Mesenteric fat pad (tissue), 1 donor: Measurements from ENCODE around the gene FAM217B. TPM values are rescaled to one million over a fixed set of nuclear protein-coding genes. Genes with fewer than 3 reads are reported as not detected.
"Not testable (repeated sequence)": the region's sequence is repeated elsewhere in the genome, so short reads cannot be mapped to it uniquely, and the experiment has no call there.

Experiments
- DNase-seq: peaks from one replicate; pipeline ENCODE4 v3.0.0-alpha.2; 2020; ENCODE audit warnings: low spot score
- total RNA-seq: library from RNA; stranded (reverse); fragmentation: NEBNext Ultra II Directional; extraction: Animal tissue kit (Norgen Biotek cat#: 25700); gene quantifications from one replicate; pipeline ENCODE4 v1.2.1, GENCODE V29; 2021
- donor health status: DM: yes; HTN: yes; CAD: no.

The FAM217B gene
- total RNA-seq, 1 donor from 2014 or later = 11.5 TPM

DNA sequence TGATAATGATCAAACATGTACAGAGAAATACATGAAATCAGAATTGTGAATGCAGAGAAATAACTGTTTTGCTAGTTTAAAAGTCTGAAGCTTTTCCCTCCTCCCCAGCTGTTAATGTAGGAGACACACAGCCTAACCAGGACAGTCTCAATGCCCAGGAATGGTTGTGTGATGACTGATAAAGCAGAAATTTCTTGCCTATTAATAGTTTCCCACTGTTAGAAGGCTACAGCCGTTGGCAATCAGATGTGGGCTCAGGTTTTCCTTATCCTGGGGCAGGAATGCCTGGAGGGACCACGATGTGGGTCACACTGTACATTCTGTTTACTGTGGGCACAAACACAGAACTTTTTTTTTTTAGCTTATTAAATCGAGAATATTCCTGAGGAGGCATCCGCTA is 2.0 kb upstream of the FAM217B start:
- no peak for DNase-seq

DNA sequence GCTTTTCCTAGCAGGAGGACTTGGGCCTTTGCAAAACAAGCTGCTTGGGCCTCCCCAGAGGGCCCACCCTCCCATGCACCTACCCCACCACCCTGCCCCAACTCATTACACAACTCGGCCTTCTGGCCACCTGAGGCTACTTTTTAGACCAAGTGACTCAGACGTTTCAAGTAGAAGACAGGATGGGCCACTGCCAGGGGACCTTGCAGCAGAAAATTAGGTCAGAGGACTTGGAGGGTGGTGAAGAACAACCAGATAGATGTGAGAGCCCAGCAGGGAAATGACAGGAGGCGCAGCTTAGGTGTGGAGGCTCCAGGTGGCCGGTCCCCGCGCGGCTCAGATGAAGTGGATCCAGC is 1.5 kb upstream of the FAM217B start:
- DNase-seq = no peak

DNA sequence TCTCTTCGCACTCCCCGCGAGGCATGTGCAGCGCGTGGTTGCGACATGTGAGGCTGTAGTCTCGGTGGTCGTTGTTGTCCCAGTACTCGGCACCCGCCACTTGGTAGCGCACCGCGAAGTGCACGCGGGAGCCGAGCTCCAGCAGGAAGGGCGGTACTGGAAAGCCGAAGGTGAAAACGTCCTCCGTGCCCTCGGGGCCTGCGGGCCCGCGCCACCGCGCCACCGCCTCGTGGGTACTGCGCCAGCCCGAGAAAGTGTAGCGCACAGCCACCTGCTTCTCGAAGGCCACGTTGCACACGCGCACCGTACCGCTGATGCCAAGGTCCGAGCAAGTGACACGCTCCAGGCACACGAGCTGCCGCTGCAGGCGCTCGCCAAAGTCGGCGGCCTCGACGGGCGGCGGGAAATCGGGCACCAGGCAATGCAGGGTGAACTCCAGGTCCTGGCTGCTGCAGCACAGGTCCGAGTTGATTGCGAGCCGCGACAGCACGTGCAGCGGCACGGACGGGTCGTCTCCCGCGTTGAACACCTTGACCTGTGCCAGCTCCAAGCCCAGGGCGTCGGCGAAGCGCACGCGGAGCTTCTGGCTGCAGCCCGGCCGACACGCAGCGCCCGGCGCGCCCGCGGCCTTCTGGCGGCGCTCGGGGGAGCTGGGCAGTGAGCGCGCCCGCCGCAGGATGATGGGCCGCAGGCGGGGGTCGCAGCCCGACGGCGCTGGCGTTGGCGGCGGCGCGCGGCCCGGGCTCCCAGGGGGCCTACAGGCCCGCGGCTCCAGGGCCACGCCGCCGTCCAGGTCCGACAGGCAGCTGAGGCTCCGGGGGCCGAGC is 924 bp upstream of the FAM217B start:
- DNase-seq = no peak

DNA sequence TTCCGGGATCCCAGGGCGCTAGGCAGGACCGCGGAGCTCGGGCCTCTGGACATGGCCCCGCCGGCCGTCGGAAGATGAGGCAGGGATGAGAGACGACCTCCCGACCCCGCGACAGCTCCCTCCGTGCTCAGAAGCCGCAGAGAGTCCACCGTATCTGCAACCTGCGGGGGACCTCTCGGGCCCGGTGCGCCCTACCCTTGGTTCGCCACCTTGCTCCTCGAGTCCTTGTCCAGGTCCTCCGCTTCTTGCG is 385 bp upstream of the FAM217B start:
- no peak for DNase-seq

DNA sequence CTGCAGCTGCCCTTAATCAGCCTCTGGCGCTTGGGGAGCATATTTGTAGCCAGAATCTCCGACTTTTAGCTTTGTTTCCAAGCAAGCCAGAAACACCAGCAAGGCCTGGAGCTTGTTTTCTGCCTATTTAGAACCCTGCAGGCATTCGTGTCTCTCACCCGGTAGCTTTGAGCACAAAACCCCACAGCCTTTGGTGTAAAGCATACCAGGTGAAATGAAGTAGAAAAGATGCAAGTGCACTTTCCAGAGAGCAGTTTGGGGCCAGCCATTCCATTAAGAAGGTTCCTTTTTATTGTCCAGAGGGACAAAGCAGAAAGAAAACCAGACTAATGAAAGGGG is 736 bp downstream of the FAM217B start:
- DNase-seq = no peak

DNA sequence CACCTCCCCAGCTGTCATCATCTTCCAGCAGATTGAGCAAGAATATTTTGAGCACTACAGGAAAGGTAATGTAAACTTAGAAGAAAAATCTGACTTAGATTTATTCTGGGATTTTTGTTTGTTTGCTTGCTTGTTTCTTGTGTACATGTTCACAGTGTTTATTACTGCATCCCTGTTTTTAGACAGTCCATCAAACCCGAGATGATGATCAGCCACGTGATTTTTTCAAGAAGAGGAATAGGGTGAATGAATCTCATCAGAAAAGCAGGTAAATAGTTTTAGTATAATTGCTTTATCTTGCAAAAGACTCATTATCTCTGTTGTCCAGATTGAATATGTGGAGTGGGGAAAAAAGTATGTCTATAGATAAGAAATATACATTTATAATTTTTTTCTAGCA is 2.1 kb downstream of the FAM217B start:
- no peak for DNase-seq

DNA sequence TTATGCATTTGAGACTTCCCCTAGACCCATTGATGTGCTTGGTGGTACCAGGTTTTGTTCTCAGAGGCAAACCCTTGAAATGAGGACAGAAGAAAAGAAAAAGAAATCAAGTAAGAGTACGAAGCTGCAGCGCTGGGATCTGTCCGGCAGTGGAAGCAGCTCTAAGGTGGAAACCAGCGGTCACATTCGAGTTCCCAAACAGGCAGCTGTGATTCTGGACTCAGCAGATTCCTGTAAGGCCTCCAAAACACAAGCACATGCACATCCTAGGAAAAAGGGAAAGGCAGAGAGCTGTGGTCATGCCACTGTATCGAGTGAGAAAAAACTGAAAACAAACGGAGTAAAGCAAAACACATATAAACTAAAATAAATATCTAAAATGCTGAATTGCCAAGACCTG is 4.5 kb downstream of the FAM217B start:
- no peak for DNase-seq

DNA sequence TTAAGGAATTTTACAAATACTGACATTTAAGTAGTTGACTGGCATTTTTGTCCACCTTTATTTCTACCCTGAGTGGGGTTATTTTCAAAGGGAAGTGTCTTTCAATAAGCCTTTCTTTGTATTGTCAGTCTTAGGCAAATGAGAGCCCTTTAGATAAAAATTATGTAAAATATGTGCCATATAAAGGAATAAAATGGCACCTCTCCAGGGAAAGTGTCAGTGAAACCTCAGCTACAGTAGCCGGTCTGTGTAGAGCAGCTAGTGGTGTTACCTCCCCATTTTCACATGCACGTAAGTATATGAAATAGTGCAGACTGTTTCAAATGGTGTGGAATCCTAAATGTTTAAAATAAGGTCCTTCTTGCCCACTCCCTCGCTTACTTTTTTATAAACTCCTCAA is 5.0 kb downstream of the FAM217B start:
- DNase-seq = no peak

DNA sequence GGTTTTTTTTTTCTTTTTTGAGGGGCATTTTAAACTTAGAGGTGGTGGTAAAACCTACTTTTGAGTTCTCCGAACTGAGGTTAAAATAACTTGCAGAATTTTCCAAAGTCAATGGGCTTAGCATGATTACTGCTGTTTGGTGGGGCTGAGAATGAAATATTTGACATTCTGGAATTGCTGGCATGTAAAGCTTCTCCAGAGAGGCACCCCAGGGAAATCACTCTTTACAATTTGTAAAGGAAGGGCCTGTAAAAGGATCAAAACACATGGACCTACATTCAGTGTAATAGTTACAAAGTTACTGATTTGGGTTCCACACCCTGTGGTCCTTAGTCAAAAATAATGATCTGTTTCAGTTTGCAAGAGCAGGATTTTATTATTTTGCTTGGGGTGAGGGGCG is 5.5 kb downstream of the FAM217B start:
- no peak for DNase-seq

DNA sequence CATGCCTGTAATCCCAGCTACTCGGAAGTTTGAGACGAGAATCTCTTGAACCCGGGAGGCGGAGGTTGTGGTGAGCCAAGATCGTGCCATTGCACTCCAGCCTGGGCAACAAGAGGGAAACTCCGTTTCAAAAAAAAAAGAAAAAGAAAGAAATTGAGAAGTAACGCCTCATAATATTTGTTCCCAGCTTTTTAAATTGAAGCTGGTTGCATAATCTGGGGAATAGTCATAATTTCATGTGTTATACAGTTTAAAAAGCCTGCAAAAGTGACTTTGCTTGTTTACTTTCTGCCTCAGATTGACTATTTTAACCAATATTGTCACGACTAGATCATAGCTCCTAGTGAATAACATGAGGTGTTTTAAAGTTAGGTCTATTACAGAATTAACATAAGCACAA is 7.2 kb downstream of the FAM217B start:
- DNase-seq = no peak

DNA sequence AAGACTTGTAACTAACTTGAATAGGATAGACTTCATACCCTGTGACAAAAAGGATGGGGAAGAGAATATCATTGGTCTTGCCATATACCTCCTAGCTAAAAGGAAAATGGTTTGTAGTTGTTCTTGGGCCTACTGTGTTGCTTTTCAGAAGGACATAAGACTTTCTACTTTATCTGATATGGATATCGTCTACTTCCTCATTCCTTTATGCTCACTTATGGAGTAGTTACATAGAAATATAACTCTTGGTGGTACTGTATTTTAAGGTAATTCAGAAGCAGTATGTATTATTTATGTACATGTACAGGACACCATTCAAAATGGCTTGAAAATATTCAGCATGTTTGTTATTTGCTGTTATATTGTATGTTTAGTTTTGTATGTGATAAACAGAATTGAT is 8.0 kb downstream of the FAM217B start:
- DNase-seq = no peak

DNA sequence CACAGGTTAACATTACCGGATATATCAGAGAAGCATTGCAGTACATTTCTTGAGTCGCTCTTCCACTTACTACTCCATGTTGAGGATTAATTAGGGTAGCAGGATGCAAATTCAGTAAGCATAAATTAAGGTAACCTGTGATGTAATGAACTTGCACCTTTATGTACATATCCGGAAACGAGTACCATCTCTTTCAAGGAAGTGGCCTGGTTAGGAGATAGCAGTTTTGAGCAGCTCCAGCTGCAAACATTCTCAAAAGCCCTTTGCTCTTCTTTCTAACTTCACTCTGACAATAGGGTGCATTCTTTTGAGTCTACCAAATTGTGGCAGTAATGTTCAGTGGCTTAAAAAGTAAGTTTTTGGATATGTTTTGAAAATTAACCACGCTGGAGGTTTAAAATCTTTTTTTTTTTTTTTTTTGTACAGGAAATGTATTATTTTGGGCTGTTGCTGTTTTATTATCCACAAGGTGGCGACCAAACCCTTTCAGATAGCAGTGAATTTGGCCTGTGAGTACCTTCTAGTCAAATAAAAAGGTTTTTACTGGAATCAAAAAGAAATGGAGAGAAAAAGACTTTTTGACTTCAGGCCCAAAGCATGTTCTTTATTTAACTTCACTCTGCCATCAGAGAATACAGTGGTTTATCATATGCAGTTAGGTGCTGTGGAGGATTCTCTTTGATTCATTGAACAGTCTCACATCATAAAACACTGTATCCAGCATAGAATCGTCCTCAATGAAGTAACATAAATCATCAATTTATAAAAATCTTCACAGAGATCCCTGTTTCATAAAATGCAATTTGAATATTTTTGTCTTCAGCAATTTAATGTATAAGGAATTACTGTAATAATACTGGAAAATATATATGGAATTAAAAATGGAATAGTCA is 8.9 kb downstream of the FAM217B start:
- no peak for DNase-seq

DNA sequence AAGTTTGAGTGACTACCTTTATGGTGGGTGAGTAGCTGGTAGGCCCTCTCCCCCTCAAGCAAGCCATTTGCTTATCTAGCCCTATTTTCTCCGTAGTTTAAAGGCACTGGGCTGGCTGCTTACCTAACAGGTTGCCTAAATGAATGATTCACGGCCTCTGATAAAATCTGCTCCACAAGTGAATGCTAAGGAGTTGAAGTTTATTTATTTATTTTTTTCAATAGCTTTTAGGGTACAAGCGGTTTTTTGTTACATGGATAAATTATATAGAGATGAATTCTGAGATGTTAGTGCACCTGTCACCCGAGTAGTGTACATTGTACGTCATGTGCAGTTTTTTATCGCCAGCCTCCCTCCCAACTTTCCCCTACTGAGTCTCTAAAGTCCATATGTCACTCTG is 9.7 kb downstream of the FAM217B start:
- no peak for DNase-seq

DNA sequence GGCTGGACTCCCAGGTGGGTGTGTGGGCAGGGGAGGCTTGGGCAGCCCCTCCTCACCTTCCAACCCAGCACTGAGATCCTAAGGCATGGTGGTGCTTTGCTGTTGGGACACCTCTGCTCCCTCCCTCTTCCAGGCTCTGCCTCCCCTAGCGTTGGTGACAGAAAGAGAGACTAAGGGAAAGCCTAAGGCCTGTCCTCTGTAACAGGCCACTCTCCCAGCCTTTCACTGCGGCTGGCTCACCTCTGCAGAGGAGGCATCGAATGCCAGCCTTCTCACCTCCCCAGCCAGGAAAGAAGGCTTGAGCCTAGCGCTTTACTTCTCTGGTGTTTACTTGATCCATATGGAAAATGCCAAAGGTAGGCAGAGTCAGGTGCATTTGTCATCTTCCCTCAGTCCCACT is 14.5 kb downstream of the FAM217B start:
- no peak for DNase-seq

DNA sequence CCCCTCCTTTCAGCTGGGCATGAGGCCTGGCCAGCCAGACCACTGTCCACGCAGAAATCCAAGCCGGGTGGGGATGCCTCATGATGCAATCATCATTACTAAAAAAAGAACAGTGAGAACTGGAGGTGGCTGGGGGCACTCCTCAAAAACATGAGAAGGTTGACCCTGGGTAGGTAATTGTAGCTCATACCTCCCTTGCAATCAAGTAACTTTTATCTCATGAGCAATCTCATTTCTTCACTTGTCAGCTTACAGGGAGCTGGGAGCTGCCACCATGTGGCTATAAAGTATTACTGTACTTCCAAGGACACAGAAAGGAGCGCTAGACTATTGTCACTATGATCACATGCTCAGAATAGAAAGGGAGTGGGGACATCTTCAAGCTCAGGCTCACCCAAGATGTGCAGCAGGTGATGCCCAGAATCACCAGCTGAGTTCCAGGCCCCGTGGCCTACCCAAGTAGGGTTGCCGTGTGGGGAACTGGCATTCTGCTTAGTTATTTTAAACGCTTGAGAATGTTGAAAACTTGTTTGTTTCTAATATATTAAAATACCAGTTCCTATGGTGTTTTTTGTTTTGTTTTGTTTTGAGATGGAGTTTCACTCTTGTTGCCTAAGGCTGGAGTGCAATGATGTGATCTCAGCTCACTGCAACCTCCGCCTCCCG is 15.1 kb downstream of the FAM217B start:
- no peak for DNase-seq

DNA sequence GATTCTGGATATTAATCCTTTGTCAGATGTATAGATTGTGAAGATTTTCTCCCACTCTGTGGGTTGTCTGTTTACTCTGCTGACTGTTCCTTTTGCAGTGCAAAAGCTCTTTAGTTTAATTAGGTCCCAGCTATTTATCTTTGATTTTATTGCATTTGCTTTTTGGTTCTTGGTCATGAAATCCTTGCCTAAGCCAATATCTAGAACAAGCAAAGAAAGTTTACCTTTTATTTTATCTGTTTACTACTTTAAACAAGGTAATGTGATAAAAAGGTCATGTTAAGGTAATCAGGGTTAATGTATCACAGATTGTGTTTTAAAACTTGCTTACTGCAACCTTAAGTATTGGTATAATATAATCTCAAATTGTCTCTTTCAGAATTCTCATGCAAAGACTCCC is 17.4 kb downstream of the FAM217B start:
- DNase-seq = not testable (repeated sequence)

DNA sequence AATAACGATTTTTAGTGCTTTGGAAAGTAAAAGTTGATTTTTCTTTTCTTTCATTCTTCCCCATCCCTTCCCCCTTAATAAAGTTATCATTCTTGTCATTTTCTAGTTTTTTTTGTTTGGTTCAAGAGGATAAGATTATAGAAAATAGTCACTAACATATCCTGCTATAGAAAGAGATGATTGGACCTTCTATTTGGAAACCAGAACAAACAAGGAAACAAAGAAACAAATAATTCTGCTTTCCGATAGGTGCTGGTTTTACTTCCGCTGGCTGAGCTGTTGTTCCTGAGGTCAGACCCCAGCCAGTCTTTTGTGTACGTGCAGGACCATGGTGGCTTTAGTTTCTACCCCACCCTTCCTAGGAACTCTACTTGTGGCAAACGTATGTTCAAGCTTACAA is 17.9 kb downstream of the FAM217B start, which contains the start of gene CDH26:
TSS of gene CDH26 (plus strand) at position 301 of the 400 bp plus-strand sequence. CDS start 304 bp downstream, outside the sequence.
- DNase-seq = no peak

DNA sequence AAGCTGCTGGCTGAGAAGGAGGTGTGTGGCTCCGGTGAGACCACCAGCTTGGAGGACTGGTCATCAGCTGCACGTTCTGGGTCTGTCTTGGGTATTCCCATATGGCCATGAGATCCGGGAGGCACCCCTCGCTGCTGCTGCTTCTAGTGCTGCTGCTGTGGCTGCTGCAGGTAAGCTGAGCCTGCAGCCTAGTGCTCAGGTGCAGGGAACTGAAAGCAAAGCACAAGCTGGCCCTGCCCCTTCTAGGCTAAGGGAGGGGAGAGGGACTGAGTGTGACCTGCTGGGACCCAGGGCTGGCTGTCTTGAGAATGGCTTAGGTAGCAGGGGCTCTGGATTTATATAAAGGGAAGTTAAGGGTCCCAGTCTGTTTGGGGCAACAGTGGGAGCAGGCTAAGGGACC is 18.4 kb downstream of the FAM217B start:
- no peak for DNase-seq

DNA sequence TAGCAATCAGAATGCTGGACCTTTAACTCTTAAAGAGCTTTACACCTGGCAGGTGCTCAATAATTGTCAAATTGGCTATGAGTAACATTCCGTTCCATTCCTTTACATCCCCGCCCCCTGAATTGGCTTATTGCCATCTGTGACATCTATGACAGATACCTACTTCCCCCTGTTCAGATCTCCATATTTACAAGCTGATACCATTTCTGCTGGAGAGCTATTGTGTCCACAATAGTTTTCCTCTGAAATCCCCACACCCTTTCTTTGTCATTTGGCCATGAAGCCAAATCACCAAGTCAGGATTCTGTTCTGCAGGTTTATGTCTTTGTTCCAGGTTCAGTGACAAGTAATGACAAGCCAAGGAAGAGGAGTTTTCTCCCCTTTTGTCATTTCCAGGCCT is 21.2 kb downstream of the FAM217B start:
- DNase-seq = no peak

DNA sequence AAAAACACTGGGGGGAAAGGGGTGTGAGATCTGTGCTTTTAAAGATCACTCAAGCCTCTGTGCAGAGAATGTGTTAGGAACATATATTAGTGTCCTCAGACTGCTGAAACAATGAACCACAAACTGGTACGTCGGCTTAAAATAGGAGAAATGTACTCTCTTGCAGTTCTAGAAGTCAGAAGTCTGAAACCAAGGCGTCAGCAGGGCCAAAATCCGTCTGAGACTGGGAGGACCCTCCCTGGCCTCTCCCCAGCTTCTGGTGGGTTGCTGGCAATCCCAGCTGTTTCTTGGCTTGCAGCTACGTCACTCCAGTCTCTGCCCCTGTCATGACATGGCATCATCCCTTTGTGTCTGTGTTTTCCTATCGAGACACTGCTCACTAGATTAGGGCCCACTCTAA is 22.0 kb downstream of the FAM217B start:
- no peak for DNase-seq

DNA sequence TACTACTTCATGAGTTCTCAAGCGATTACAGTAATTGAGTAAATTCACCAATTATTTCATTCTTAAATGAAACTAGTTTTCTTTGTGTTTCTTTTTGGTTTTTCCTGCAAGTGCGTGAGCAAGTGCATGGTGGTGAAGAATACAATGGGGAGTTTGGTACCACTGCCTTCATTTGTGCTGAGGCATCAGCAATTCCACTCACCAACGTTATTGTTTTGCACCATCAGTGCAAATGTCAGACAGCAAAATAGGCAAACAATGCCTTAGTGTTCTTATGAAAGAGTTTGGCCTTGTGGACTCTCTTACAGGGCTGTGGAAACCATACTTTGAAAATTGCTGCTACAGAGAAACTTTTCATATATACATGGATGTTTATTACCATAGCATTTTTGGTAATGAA is 26.2 kb downstream of the FAM217B start:
- DNase-seq = no peak

DNA sequence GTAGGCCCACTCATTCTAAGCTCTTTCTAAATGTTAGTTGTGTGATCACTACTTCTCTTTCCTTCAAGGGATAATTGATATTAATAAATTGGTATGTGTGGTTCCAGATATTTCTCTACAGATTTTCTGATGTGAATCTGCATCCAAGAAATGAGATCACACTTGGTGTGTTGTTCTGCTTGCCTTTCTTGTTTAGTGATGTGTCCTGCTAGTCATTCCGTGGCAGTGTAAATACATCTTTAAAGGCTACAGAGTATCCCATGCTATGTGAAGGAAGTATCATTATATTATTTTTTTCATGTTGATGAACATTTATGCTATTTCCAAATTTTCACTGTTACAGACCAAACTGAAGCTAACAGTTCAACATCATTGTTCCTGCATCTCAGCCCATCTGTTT is 31.2 kb downstream of the FAM217B start:
- no peak for DNase-seq
